GM23248 (cell line): ENCODE data around the gene GHRH. TPM values are rescaled to one million over a fixed set of nuclear protein-coding genes. Genes with fewer than 3 reads are reported as not detected.

ENCODE experiments used
- DNase-seq: peaks from one replicate; pipeline ENCODE4 v3.0.0-alpha.2; 2015
- H2AFZ ChIP-seq: fragments of 200-600 bp; sonication (generic); 2 replicates; pipeline ENCODE4 v1.6.1; 2016; ENCODE audit warnings: antibody characterized with exemption
- H3F3A ChIP-seq: fragments of 200-600 bp; sonication (generic); 2 replicates; pipeline ENCODE4 v1.6.1; 2016; ENCODE audit warnings: mild to moderate bottlenecking, antibody characterized with exemption, mixed run types; ENCODE audit not compliant: insufficient read depth
- H3K27ac ChIP-seq: fragments of 200-600 bp; sonication (generic); 2 replicates; pipeline ENCODE4 v1.5.1; 2016; ENCODE audit warnings: mild to moderate bottlenecking
- H3K27me3 ChIP-seq: fragments of 200-600 bp; sonication (generic); replicated peaks from 2 replicates; pipeline ENCODE4 v1.6.1; 2016; ENCODE audit warnings: mild to moderate bottlenecking; ENCODE audit not compliant: insufficient read depth
- H3K36me3 ChIP-seq: fragments of 200-600 bp; sonication (generic); 2 replicates; pipeline ENCODE4 v1.6.1; 2016; ENCODE audit warnings: low read depth, mild to moderate bottlenecking
- H3K4me1 ChIP-seq: fragments of 200-600 bp; sonication (generic); 2 replicates; pipeline ENCODE4 v1.6.1; 2016; ENCODE audit warnings: mild to moderate bottlenecking; ENCODE audit not compliant: insufficient read depth
- H3K4me2 ChIP-seq: fragments of 200-600 bp; sonication (generic); one replicate; pipeline ENCODE4 v1.6.1; 2016; ENCODE audit warnings: mild to moderate bottlenecking; ENCODE audit not compliant: unreplicated experiment
- H3K4me3 ChIP-seq: fragments of 200-600 bp; sonication (generic); 2 replicates; pipeline ENCODE4 v1.5.1; 2016; ENCODE audit warnings: mild to moderate bottlenecking
- H3K79me2 ChIP-seq: fragments of 200-600 bp; sonication (generic); 2 replicates; pipeline ENCODE4 v1.6.1; 2016; ENCODE audit warnings: mild to moderate bottlenecking; ENCODE audit not compliant: insufficient read depth
- H3K9ac ChIP-seq: fragments of 200-600 bp; sonication (generic); 2 replicates; pipeline ENCODE4 v1.6.1; 2016; ENCODE audit warnings: mild to moderate bottlenecking
- H3K9me2 ChIP-seq: fragments of 200-600 bp; sonication (generic); 2 replicates; pipeline ENCODE4 v1.6.1; 2016; ENCODE audit warnings: mixed run types, mild to moderate bottlenecking, moderate library complexity; ENCODE audit not compliant: insufficient read depth
- H3K9me3 ChIP-seq: fragments of 200-600 bp; sonication (generic); one replicate; pipeline ENCODE4 v1.6.1; 2017; ENCODE audit warnings: low read depth
- H4K20me1 ChIP-seq: fragments of 200-600 bp; sonication (generic); 2 replicates; pipeline ENCODE4 v1.6.0; 2016; ENCODE audit not compliant: insufficient read depth
- EZH2 ChIP-seq: fragments of 200-600 bp; sonication (generic); IDR thresholded peaks from 2 replicates; pipeline ENCODE4 v1.6.1; 2018; ENCODE audit warnings: antibody characterized with exemption, mild to moderate bottlenecking; ENCODE audit not compliant: insufficient read depth, poor library complexity, severe bottlenecking
- EZH2phosphoT487 ChIP-seq: fragments of 200-600 bp; sonication (generic); IDR thresholded peaks from 2 replicates; pipeline ENCODE4 v1.6.1; 2018; ENCODE audit warnings: antibody characterized with exemption, moderate library complexity, mild to moderate bottlenecking, low read depth; ENCODE audit not compliant: insufficient read depth
- WGBS, 2 experiments: methylation state at CpG; one replicate each; pipeline ENCODE4 v1.1.6; 2015 to 2017; ENCODE audit warnings: low lambda C conversion rate in 2 of 2, low coverage in 1 of 2; ENCODE audit errors: missing lambda C conversion rate in 2 of 2; 5-methylcytosine and 5-hydroxymethylcytosine counted together
- in situ Hi-C: fragments of 300-500 bp; cut with MboI; formaldehyde crosslinking; loops from 2 replicates; pipeline ENCODE4 v1.15.0; 2020
- polyA plus RNA-seq: library from polyadenylated mRNA; unstranded; fragments of >200 nt; fragmentation: Nextera tagmentation; extraction: Ambion mirVana; gene quantifications from 2 replicates; pipeline ENCODE4 v1.2.1, GENCODE V29; 2016
- total RNA-seq: library from RNA; depleted of rRNA; stranded (reverse); fragments of >200 nt; shearing (Covaris generic); gene quantifications from 2 replicates; pipeline ENCODE4 v1.2.3, GENCODE V29; 2014

GHRH gene
- total and polyA plus RNA-seq, 2 experiments from 2014 or later: not detected

GRCh38 chr20:37251825-37252477 is 9.7 kb downstream of the GHRH start:
- 71 to 75% methylated on average over 15 of the region's 15 CpGs for WGBS, 2 experiments
- no peak for DNase-seq
- Histone ChIP-seq H3K9me2 (no peaks in the 10 kb centered on the region), H3K27me3 (no peaks in the 10 kb centered on the region), H3K9me3 (no peaks in the 10 kb centered on the region), H4K20me1 (no peaks in the 10 kb centered on the region), H3K36me3 (no peaks in the 10 kb centered on the region), H2AFZ (no peak overlapping the region), H3K4me3 (no peak overlapping the region), H3K27ac (no peak overlapping the region), H3K4me2 (no peak overlapping the region), H3K9ac (no peak overlapping the region), H3F3A (no peaks in the 10 kb centered on the region), H3K4me1 (no peaks in the 10 kb centered on the region), H3K79me2 (no peaks in the 10 kb centered on the region)
- no peak for TF ChIP-seq EZH2
- TF ChIP-seq EZH2phosphoT487: no peak
- in situ Hi-C loops: loop anchor here (25.0 kb wide), 1 partner anchor 735 kb away; no protein-coding TSS in a partner anchor

DNA sequence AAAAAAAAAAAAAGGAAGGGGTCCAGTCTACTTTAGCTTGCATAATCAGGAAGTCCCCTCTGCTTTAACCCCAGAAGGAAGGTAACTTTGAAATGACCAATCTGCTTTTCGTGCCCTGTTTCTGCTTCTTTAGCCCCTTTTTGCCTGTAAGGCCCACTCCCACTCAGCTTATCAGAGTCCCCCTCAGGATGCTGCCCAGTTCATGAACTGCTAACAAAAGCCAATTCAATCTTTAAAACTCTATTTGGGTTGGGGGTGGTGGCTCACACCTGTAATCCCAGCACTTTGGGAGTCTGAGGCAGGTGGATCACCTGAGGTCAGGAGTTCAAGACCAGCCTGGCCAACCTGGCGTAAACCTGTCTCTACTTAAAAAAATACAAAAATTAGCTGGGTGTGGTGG is 12.3 kb downstream of the GHRH start:
- no peak for TF ChIP-seq EZH2phosphoT487
- no peak for TF ChIP-seq EZH2
- H3K9me2 ChIP-seq: no peaks in the 10 kb centered on the region
- no peaks in the 10 kb centered on the region for H3K27me3 ChIP-seq
- in situ Hi-C loops: no loop called here
- 93 to 100% methylated on average over 2 of the region's 2 CpGs for WGBS, 2 experiments
- no peaks in the 10 kb centered on the region for H3K79me2 ChIP-seq
- no peak for DNase-seq
- H2AFZ ChIP-seq: no peak overlapping the region
- no peaks in the 10 kb centered on the region for H3K9me3 ChIP-seq
- H3K9ac ChIP-seq: no peak overlapping the region
- H4K20me1 ChIP-seq: no peaks in the 10 kb centered on the region
- no peaks in the 10 kb centered on the region for H3K36me3 ChIP-seq
- H3F3A ChIP-seq: no peaks in the 10 kb centered on the region
- no peak overlapping the region for H3K27ac ChIP-seq
- no peak overlapping the region for H3K4me3 ChIP-seq
- no peak overlapping the region for H3K4me2 ChIP-seq
- H3K4me1 ChIP-seq: no peaks in the 10 kb centered on the region

- no peak for DNase-seq
- Histone ChIP-seq H4K20me1 (no peaks in the 10 kb centered on the region), H3K36me3 (peaks cover 6% of the 10 kb centered on the region; the same call in 1 of the 2 replicates), H3K9me3 (no peaks in the 10 kb centered on the region), H3F3A (no peaks in the 10 kb centered on the region), H3K9me2 (no peaks in the 10 kb centered on the region), H3K4me1 (no peaks in the 10 kb centered on the region), H3K4me3 (no peak overlapping the region), H2AFZ (no peak overlapping the region), H3K4me2 (no peak overlapping the region), H3K27me3 (no peaks in the 10 kb centered on the region), H3K27ac (no peak overlapping the region), H3K79me2 (no peaks in the 10 kb centered on the region), H3K9ac (no peak overlapping the region)
- 29 to 35% methylated on average over 1 of the region's 1 CpG for WGBS, 2 experiments
- TF ChIP-seq EZH2: no peak
- no peak for TF ChIP-seq EZH2phosphoT487
- in situ Hi-C loops: no loop called here
Observed at GRCh38 chr20:37247547-37247946, 14.1 kb downstream of the GHRH start.

- no peaks in the 10 kb centered on the region for H3F3A ChIP-seq
- H3K27me3 ChIP-seq: no peaks in the 10 kb centered on the region
- no peak overlapping the region for H3K27ac ChIP-seq
- no peaks in the 10 kb centered on the region for H3K4me1 ChIP-seq
- H3K36me3 ChIP-seq: peaks cover 14% of the 10 kb centered on the region; the same call in 1 of the 2 replicates
- H3K9ac ChIP-seq: no peak overlapping the region
- no peak overlapping the region for H2AFZ ChIP-seq
- DNase-seq: no peak
- H4K20me1 ChIP-seq: no peaks in the 10 kb centered on the region
- no peak overlapping the region for H3K4me3 ChIP-seq
- 75 to 77% methylated on average over 5 of the region's 5 CpGs for WGBS, 2 experiments
- in situ Hi-C loops: no loop called here
- TF ChIP-seq EZH2 (no peak), EZH2phosphoT487 (no peak)
- H3K79me2 ChIP-seq: no peaks in the 10 kb centered on the region
- H3K4me2 ChIP-seq: no peak overlapping the region
- no peaks in the 10 kb centered on the region for H3K9me3 ChIP-seq
- H3K9me2 ChIP-seq: no peaks in the 10 kb centered on the region
Observed at GRCh38 chr20:37246736-37247135, 14.9 kb downstream of the GHRH start.
